ENCODE data around the gene ARID1B. TPM values are rescaled to one million over a fixed set of nuclear protein-coding genes. Genes with fewer than 3 reads are reported as not detected.

ARID1B gene
- total RNA-seq, 1 experiment from 2014 or later: 35.6 TPM

- Histone ChIP-seq H3K9me2 (ENCODE audit: insufficient read depth) (no peaks in the 10 kb centered on the region), H4K20me1 (ENCODE audit: insufficient read depth) (no peaks in the 10 kb centered on the region; the same call in 1 of the 2 replicates), H2AFZ (ENCODE audit: low read depth, low read length, poor library complexity, severe bottlenecking) (no peak overlapping the region), H3K4me1 (ENCODE audit: control insufficient read depth in 1 of 2, insufficient read depth in 2 of 2, low read length in 2 of 2) (peaks cover 0 to 6% of the 10 kb centered on the region in 2 experiments; a peak in 2 of 4 replicates), H3K9ac (ENCODE audit: low read length) (no peak overlapping the region), H3K27ac (ENCODE audit: low read depth, low read length) (no peak overlapping the region), H3K79me2 (ENCODE audit: insufficient read depth, low read length) (no peaks in the 10 kb centered on the region), H3K27me3 (ENCODE audit: insufficient read depth, low read length) (no peaks in the 10 kb centered on the region), H3K36me3 (ENCODE audit: control insufficient read depth in 1 of 2, insufficient read depth in 2 of 2, low read length in 2 of 2) (no peaks in the 10 kb centered on the region), H3K4me3 (replicated peaks in 1 of 2; ENCODE audit: low read depth in 1 of 2, low read length in 2 of 2) (no peak overlapping the region), H3K9me3 (ENCODE audit: control insufficient read depth in 1 of 2, insufficient read depth in 1 of 2, low read depth in 1 of 2, low read length in 2 of 2) (no peaks in the 10 kb centered on the region), H3K4me2 (ENCODE audit: low read length) (no peak overlapping the region)
- intact Hi-C loops (cut with micrococcal nuclease): no loop called here
- ATAC-seq (no peak), DNase-seq (ENCODE audit: low read depth, low spot score) (no peak)
- TF ChIP-seq MAX (IDR thresholded peaks at IDR 0.05) (no peak), ELF1 (IDR thresholded peaks at IDR 0.05; ENCODE audit: borderline replicate concordance, low read depth) (no peak), CEBPB (IDR thresholded peaks at IDR 0.05; ENCODE audit: low read depth) (no peak), ZFX (IDR thresholded peaks at IDR 0.05) (no peak), RAD21 (IDR thresholded peaks at IDR 0.05; ENCODE audit: low read depth) (no peak), EZH2phosphoT487 (IDR thresholded peaks at IDR 0.05; ENCODE audit: borderline replicate concordance) (no peak), POLR2A (IDR thresholded peaks at IDR 0.05; ENCODE audit: borderline replicate concordance, extremely low read depth, insufficient read depth, insufficient read length) (no peak), SIN3A (IDR thresholded peaks at IDR 0.05; ENCODE audit: low read depth) (no peak), ATF3 (IDR thresholded peaks at IDR 0.05) (no peak), TCF7L2 (IDR thresholded peaks at IDR 0.05; ENCODE audit: borderline replicate concordance, extremely low read depth, insufficient read depth, insufficient read length) (no peak), SP1 (IDR thresholded peaks at IDR 0.05; ENCODE audit: low read depth) (no peak), JUND (IDR thresholded peaks at IDR 0.05) (no peak)
- BruUV-seq (replicated peaks): no TSS peak
- ChIA-PET POLR2A (no interaction called here), CTCF (no interaction called here), RAD21 (ENCODE audit: low non-redundant PET in 1 of 2, low total read pairs in 2 of 2, uncharacterized antibody in 2 of 2, unreplicated experiment in 2 of 2) (no interaction called here)
Observed at GRCh38 chr6:157077251-157077650, 300.1 kb downstream of the ARID1B start.

GRCh38 chr6:157078326-157078725 lies 301.1 kb downstream of the ARID1B start:
- BruUV-seq (replicated peaks): no TSS peak
- no peak overlapping the region for H3K9ac ChIP-seq (ENCODE audit: low read length)
- DNase-seq (ENCODE audit: low read depth, low spot score) (no peak), ATAC-seq (no peak)
- no peaks in the 10 kb centered on the region for H3K9me2 ChIP-seq (ENCODE audit: insufficient read depth)
- no peaks in the 10 kb centered on the region for H3K27me3 ChIP-seq (ENCODE audit: insufficient read depth, low read length)
- H4K20me1 ChIP-seq (ENCODE audit: insufficient read depth): no peaks in the 10 kb centered on the region; the same call in 1 of the 2 replicates
- ChIA-PET RAD21 (ENCODE audit: low non-redundant PET in 1 of 2, low total read pairs in 2 of 2, uncharacterized antibody in 2 of 2, unreplicated experiment in 2 of 2) (no interaction called here), CTCF (no interaction called here), POLR2A (no interaction called here)
- H3K4me2 ChIP-seq (ENCODE audit: low read length): no peak overlapping the region
- peaks cover 0 to 6% of the 10 kb centered on the region in 2 experiments; a peak in 2 of 4 replicates for H3K4me1 ChIP-seq (ENCODE audit: control insufficient read depth in 1 of 2, insufficient read depth in 2 of 2, low read length in 2 of 2)
- intact Hi-C loops (cut with micrococcal nuclease): no loop called here
- H3K79me2 ChIP-seq (ENCODE audit: insufficient read depth, low read length): no peaks in the 10 kb centered on the region
- no peak overlapping the region for H2AFZ ChIP-seq (ENCODE audit: low read depth, low read length, poor library complexity, severe bottlenecking)
- TF ChIP-seq FOSL1 (IDR thresholded peaks at IDR 0.05; ENCODE audit: low read depth): no peak
- TF ChIP-seq POLR2AphosphoS5 (IDR thresholded peaks at IDR 0.05; ENCODE audit: low read depth, low read length): no peak
- TF ChIP-seq SP1 (IDR thresholded peaks at IDR 0.05; ENCODE audit: low read depth): no peak
- TF ChIP-seq YY1 (IDR thresholded peaks at IDR 0.05; ENCODE audit: extremely low read depth, insufficient replicate concordance, low read depth, low read length): no peak
- TF ChIP-seq ZNF274 (IDR thresholded peaks at IDR 0.05; ENCODE audit: low read depth, low read length): no peak
- H3K27ac ChIP-seq (ENCODE audit: low read depth, low read length): no peak overlapping the region
- no peaks in the 10 kb centered on the region for H3K9me3 ChIP-seq (ENCODE audit: control insufficient read depth in 1 of 2, insufficient read depth in 1 of 2, low read depth in 1 of 2, low read length in 2 of 2)
- no peaks in the 10 kb centered on the region for H3K36me3 ChIP-seq (ENCODE audit: control insufficient read depth in 1 of 2, insufficient read depth in 2 of 2, low read length in 2 of 2)
- H3K4me3 ChIP-seq (replicated peaks in 1 of 2; ENCODE audit: low read depth in 1 of 2, low read length in 2 of 2): no peak overlapping the region
